Measurements from ENCODE around the gene EIF3B.
A peak's percentile ranks its signal among the peaks of the same experiment; 100 is the strongest.
"Not testable (repeated sequence)": the region's sequence is repeated elsewhere in the genome, so short reads cannot be mapped to it uniquely, and the experiment has no call there.

EIF3B gene

GRCh38 chr7:2403718-2404648, 49.4 kb downstream of the EIF3B start:
- no peak for DNase-seq

- DNase-seq, result no peak
Measured at GRCh38 chr7:2404714-2405119, 50.1 kb downstream of the EIF3B start.

GRCh38 chr7:2405201-2405600, 50.6 kb downstream of the EIF3B start:
- DNase-seq, result no peak

- DNase-seq, result peak; percentile 10 to 24
Measured at GRCh38 chr7:2405601-2406345, 51.1 kb downstream of the EIF3B start.

GRCh38 chr7:2409745-2410414, 55.3 kb downstream of the EIF3B start:
- DNase-seq, result no peak

GRCh38 chr7:2411049-2411448, 56.4 kb downstream of the EIF3B start:
- DNase-seq, result no peak

GRCh38 chr7:2411815-2412586, 57.4 kb downstream of the EIF3B start:
- DNase-seq, result no peak

- DNase-seq, result no peak
Measured at GRCh38 chr7:2412587-2413201, 58.1 kb downstream of the EIF3B start.

- no peak for DNase-seq
Measured at GRCh38 chr7:2416063-2416462, 61.4 kb downstream of the EIF3B start.

GRCh38 chr7:2416650-2417049, 62.0 kb downstream of the EIF3B start:
- DNase-seq, result no peak

GRCh38 chr7:2417178-2417577, 62.6 kb downstream of the EIF3B start:
- DNase-seq, result not testable (repeated sequence)

- no peak for DNase-seq
Measured at GRCh38 chr7:2417981-2418481, 63.4 kb downstream of the EIF3B start.

GRCh38 chr7:2420216-2420933, 65.7 kb downstream of the EIF3B start:
- DNase-seq, result no peak

- no peak for DNase-seq
Measured at GRCh38 chr7:2421943-2422310, 67.3 kb downstream of the EIF3B start.

GRCh38 chr7:2425749-2426148, 71.1 kb downstream of the EIF3B start:
- no peak for DNase-seq

All from AML-193 (cell line).